Hypothalamus (tissue), 51 donors: Measurements from ENCODE around the gene ARID3A.

Experiments used
- DNase-seq, 51 donors: peaks; one replicate each; lab custom pipeline; 2025; lab: John Stamatoyannopoulos, UW

The ARID3A gene

GRCh38 chr19:979318-979741 is 53.5 kb downstream of the ARID3A start:
- DNase-seq: no peak

GRCh38 chr19:980133-980998 is 54.5 kb downstream of the ARID3A start:
- no peak for DNase-seq

GRCh38 chr19:982567-983170 is 56.8 kb downstream of the ARID3A start:
- peak in 48 of 51 donors; percentile 18 to 86 (median 54) for DNase-seq

- peak; percentile 67 to 96 (median 89) for DNase-seq
Measured at GRCh38 chr19:984165-984967, 58.5 kb downstream of the ARID3A start, which contains the start of gene WDR18. WDR18 (plus strand) TSS chr19:984345; CDS start chr19:984354, 9 bp downstream.

GRCh38 chr19:986083-986482 is 60.2 kb downstream of the ARID3A start:
- no peak for DNase-seq

GRCh38 chr19:988081-988480 is 62.2 kb downstream of the ARID3A start:
- no peak for DNase-seq

GRCh38 chr19:988510-988909 is 62.7 kb downstream of the ARID3A start:
- no peak for DNase-seq

- DNase-seq: no peak
Measured at GRCh38 chr19:989381-990081, 63.7 kb downstream of the ARID3A start.

- DNase-seq: no peak
Measured at GRCh38 chr19:990119-990571, 64.3 kb downstream of the ARID3A start.

- DNase-seq: no peak
Measured at GRCh38 chr19:990746-991145, 64.9 kb downstream of the ARID3A start.

- peak in 3 of 51 donors; percentile 12 to 35 (median 35) for DNase-seq
Measured at GRCh38 chr19:991174-991931, 65.5 kb downstream of the ARID3A start.

GRCh38 chr19:991932-992669 is 66.3 kb downstream of the ARID3A start:
- no peak for DNase-seq

GRCh38 chr19:992670-993055 is 66.8 kb downstream of the ARID3A start:
- DNase-seq: no peak

- no peak for DNase-seq
Measured at GRCh38 chr19:993361-993830, 67.6 kb downstream of the ARID3A start.

GRCh38 chr19:993831-994393 is 68.1 kb downstream of the ARID3A start:
- no peak for DNase-seq

GRCh38 chr19:994516-994915 is 68.7 kb downstream of the ARID3A start:
- no peak for DNase-seq

GRCh38 chr19:995051-995827 is 69.4 kb downstream of the ARID3A start:
- DNase-seq: peak in 1 of 51 donors; percentile 6
